ENCODE measurements around the gene SPATA13.

GRCh38 chr13:24217601-24218281 lies 57.2 kb downstream of the SPATA13 start:
- TF ChIP-seq YY1 (IDR thresholded peaks at IDR 0.05; ENCODE audit: low read depth), result no peak
- no peak for TF ChIP-seq FOXM1 (IDR thresholded peaks at IDR 0.05; ENCODE audit: borderline replicate concordance, low read depth)
- no peak for TF ChIP-seq RAD21 (IDR thresholded peaks at IDR 0.05; ENCODE audit: low read depth)
